H9 (cell line): Measurements from ENCODE around the gene ABCA4. TPM values are rescaled to one million over a fixed set of nuclear protein-coding genes. Genes with fewer than 3 reads are reported as not detected.

ENCODE experiments used
- DNase-seq: peaks from one replicate; pipeline ENCODE4 v3.0.0-alpha.2; 2017
- H2AFZ ChIP-seq: one replicate; pipeline ENCODE4 v1.6.1; 2013; ENCODE audit warnings: mild to moderate bottlenecking, low read length, control low read depth, moderate library complexity
- H2AK5ac ChIP-seq: 2 replicates; pipeline ENCODE4 v1.6.1; 2013; ENCODE audit warnings: low read length, control low read depth, mixed read lengths; ENCODE audit not compliant: insufficient read length
- H2BK120ac ChIP-seq: one replicate; pipeline ENCODE4 v1.6.1; 2013; ENCODE audit warnings: low read depth, mild to moderate bottlenecking, low read length, control low read depth, inconsistent platforms; ENCODE audit not compliant: poor library complexity, severe bottlenecking
- H2BK12ac ChIP-seq: 2 replicates; pipeline ENCODE4 v1.6.1; 2013; ENCODE audit warnings: low read length, control low read depth, mixed read lengths, low read depth; ENCODE audit not compliant: insufficient read length
- H2BK15ac ChIP-seq: 2 replicates; pipeline ENCODE4 v1.6.1; 2013; ENCODE audit warnings: low read depth, low read length, control low read depth
- H2BK20ac ChIP-seq: one replicate; pipeline ENCODE4 v1.6.1; 2013; ENCODE audit warnings: low read depth, mild to moderate bottlenecking, low read length, control low read depth, inconsistent platforms; ENCODE audit not compliant: poor library complexity, severe bottlenecking
- H2BK5ac ChIP-seq: 2 replicates; pipeline ENCODE4 v1.6.1; 2013; ENCODE audit warnings: low read length, control low read depth, mixed read lengths; ENCODE audit not compliant: insufficient read length
- H3K14ac ChIP-seq: 2 replicates; pipeline ENCODE4 v1.6.1; 2013; ENCODE audit warnings: low read length, control low read depth; ENCODE audit not compliant: insufficient read depth
- H3K18ac ChIP-seq: 2 replicates; pipeline ENCODE4 v1.6.1; 2013; ENCODE audit warnings: low read depth, mild to moderate bottlenecking, mixed read lengths, low read length, control low read depth; ENCODE audit not compliant: insufficient read length
- H3K23ac ChIP-seq: 2 replicates; pipeline ENCODE4 v1.6.1; 2013; ENCODE audit warnings: low read length, control low read depth, mixed read lengths, low read depth; ENCODE audit not compliant: insufficient read length
- H3K23me2 ChIP-seq: 2 replicates; pipeline ENCODE4 v1.6.1; 2013; ENCODE audit warnings: low read depth, mild to moderate bottlenecking, mixed read lengths, low read length, control low read depth; ENCODE audit not compliant: insufficient read length, poor library complexity, severe bottlenecking
- H3K27ac ChIP-seq: 2 replicates; pipeline ENCODE4 v1.5.1; 2013; ENCODE audit warnings: low read length, control low read depth, mixed read lengths, low read depth; ENCODE audit not compliant: insufficient read length
- H3K27me3 ChIP-seq: 2 replicates; pipeline ENCODE4 v1.6.1; 2013; ENCODE audit warnings: low read length, control low read depth, inconsistent platforms; ENCODE audit not compliant: insufficient read depth
- H3K4ac ChIP-seq: 2 replicates; pipeline ENCODE4 v1.6.1; 2013; ENCODE audit warnings: low read depth, mild to moderate bottlenecking, control low read depth, inconsistent platforms, low read length, moderate library complexity
- H3K4me1 ChIP-seq: 2 replicates; pipeline ENCODE4 v1.6.1; 2013; ENCODE audit warnings: low read length, control low read depth, inconsistent platforms; ENCODE audit not compliant: insufficient read depth
- H3K4me2 ChIP-seq: 2 replicates; pipeline ENCODE4 v1.6.1; 2013; ENCODE audit warnings: low read length, control low read depth, mixed read lengths; ENCODE audit not compliant: insufficient read length, insufficient read depth
- H3K56ac ChIP-seq: 2 replicates; pipeline ENCODE4 v1.6.1; 2013; ENCODE audit warnings: low read depth, mild to moderate bottlenecking, mixed read lengths, low read length, control low read depth; ENCODE audit not compliant: insufficient read length
- H3K79me1 ChIP-seq: 2 replicates; pipeline ENCODE4 v1.6.1; 2013; ENCODE audit warnings: low read depth, mild to moderate bottlenecking, moderate library complexity, low read length, control low read depth, inconsistent platforms; ENCODE audit not compliant: insufficient read depth, poor library complexity, severe bottlenecking
- H3K79me2 ChIP-seq: 2 replicates; pipeline ENCODE4 v1.6.1; 2013; ENCODE audit warnings: low read length, control low read depth, inconsistent platforms; ENCODE audit not compliant: insufficient read depth
- H3K9ac ChIP-seq: 2 replicates; pipeline ENCODE4 v1.6.1; 2013; ENCODE audit warnings: low read length, control low read depth, mixed read lengths; ENCODE audit not compliant: insufficient read length; ENCODE audit errors: extremely low read depth
- H3K9me3 ChIP-seq: one replicate; pipeline ENCODE4 v1.6.1; 2013; ENCODE audit warnings: low read depth, low read length, inconsistent platforms; ENCODE audit not compliant: control insufficient read depth
- H3T11ph ChIP-seq: one replicate; pipeline ENCODE4 v1.6.1; 2013; ENCODE audit warnings: mild to moderate bottlenecking, low read length, control low read depth, inconsistent platforms
- H4K20me1 ChIP-seq: one replicate; pipeline ENCODE4 v1.6.1; 2013; ENCODE audit not compliant: control insufficient read depth, insufficient read length, insufficient read depth
- H4K5ac ChIP-seq: 2 replicates; pipeline ENCODE4 v1.6.1; 2013; ENCODE audit warnings: low read depth, mild to moderate bottlenecking, mixed read lengths, low read length, control low read depth; ENCODE audit not compliant: insufficient read length
- H4K8ac ChIP-seq: replicated peaks from 2 replicates; pipeline ENCODE4 v1.6.1; 2013; ENCODE audit warnings: low read length, control low read depth, mixed read lengths, low read depth; ENCODE audit not compliant: insufficient read length
- H4K91ac ChIP-seq: 2 replicates; pipeline ENCODE4 v1.6.1; 2013; ENCODE audit warnings: low read depth, mild to moderate bottlenecking, moderate library complexity, mixed read lengths, low read length, control low read depth; ENCODE audit not compliant: insufficient read length
- H3K27ac Mint-ChIP-seq, 3 experiments: 2 replicates in 2 of 3; 3 replicates in 1 of 3; pipeline ENCODE4 v1.8.0; 2020 to 2021; ENCODE audit warnings: mixed read lengths in 3 of 3, mild to moderate bottlenecking in 1 of 3, moderate library complexity in 1 of 3
- H3K27me3 Mint-ChIP-seq: 2 replicates; pipeline ENCODE4 v1.8.0; 2021; ENCODE audit warnings: low read depth, mild to moderate bottlenecking, moderate library complexity, mixed read lengths
- H3K36me3 Mint-ChIP-seq, 3 experiments: 2 replicates in 2 of 3; 3 replicates in 1 of 3; pipeline ENCODE4 v1.8.0; 2020 to 2021; ENCODE audit warnings: low read depth in 3 of 3, mixed read lengths in 3 of 3; ENCODE audit not compliant: insufficient read depth in 1 of 3
- H3K4me1 Mint-ChIP-seq, 2 experiments: 2 replicates each; pipeline ENCODE4 v1.8.0; 2020; ENCODE audit warnings: mixed read lengths in 2 of 2
- H3K4me3 Mint-ChIP-seq, 2 experiments: 2 replicates in 1 of 2; 3 replicates in 1 of 2; pipeline ENCODE4 v1.8.0; 2020 to 2021; ENCODE audit warnings: mild to moderate bottlenecking in 2 of 2, mixed read lengths in 2 of 2, moderate library complexity in 1 of 2
- H3K9me3 Mint-ChIP-seq, 2 experiments: 2 replicates in 1 of 2; 3 replicates in 1 of 2; pipeline ENCODE4 v1.8.0; 2020; ENCODE audit warnings: mild to moderate bottlenecking in 2 of 2, mixed read lengths in 2 of 2, moderate library complexity in 1 of 2
- WGBS: extraction: QIAGEN DNeasy Blood & Tissue Kit; methylation state at CpG from one replicate; pipeline ENCODE4 v1.1.7; 2013; ENCODE audit warnings: missing lambda C conversion rate, low lambda C conversion rate, mixed read lengths; ENCODE audit not compliant: insufficient read length; ENCODE audit errors: extremely low coverage; 5-methylcytosine and 5-hydroxymethylcytosine counted together
- total RNA-seq: library from RNA; stranded (reverse); gene quantifications from 2 replicates; pipeline ENCODE4 v1.2.1, GENCODE V29; 2021
- TF ChIP-seq, protein P1 (sequence below): fragments of 200-600 bp; sonication (generic); conservative IDR thresholded peaks from 3 replicates; pipeline ENCODE4 v1.8.0; 2021; ENCODE audit warnings: antibody characterized with exemption, mild to moderate bottlenecking

The ABCA4 gene
- total RNA-seq, 1 experiment from 2014 or later: not detected

DNA sequence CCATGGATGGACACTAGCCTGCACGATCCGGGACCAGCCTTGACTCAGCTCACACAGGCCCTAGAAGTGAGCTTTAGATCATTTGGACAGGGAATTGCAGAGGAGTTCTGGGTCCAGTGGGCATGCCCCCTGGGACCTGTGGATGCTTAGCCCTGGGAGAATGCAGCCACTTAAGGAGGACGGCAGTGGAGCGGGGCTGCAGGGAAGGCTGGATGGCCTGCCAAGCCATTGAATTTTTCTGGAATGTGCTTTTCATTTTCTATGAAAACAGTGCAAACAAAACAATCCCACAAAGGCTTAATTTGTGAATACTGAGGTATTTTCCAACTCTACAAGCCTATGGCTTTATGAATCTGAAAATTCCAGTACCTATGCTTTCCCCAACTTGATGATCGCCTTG lies 131.3 kb downstream of the ABCA4 start:
- Mint-ChIP-seq H3K9me3 (no peaks in the 10 kb centered on the region), H3K4me3 (no peak overlapping the region), H3K4me1 (no peaks in the 10 kb centered on the region; a peak in 2 of 4 replicates), H3K27ac (no peak overlapping the region; a peak in 1 of 7 replicates), H3K36me3 (no peaks in the 10 kb centered on the region), H3K27me3 (0 out of 2 replicates have a peak, but pooled peaks cover 2% of the 10 kb centered on the region)
- Histone ChIP-seq H3K9me3 (no peaks in the 10 kb centered on the region), H3K4me2 (no peak overlapping the region), H2AK5ac (no peak overlapping the region), H3K23ac (no peak overlapping the region), H3K23me2 (no peaks in the 10 kb centered on the region), H4K5ac (no peak overlapping the region), H3K18ac (no peak overlapping the region), H2AFZ (no peak overlapping the region), H2BK15ac (no peak overlapping the region), H4K8ac (no peak overlapping the region), H3K4me1 (no peaks in the 10 kb centered on the region), H2BK12ac (no peak overlapping the region), H3T11ph (no peak overlapping the region), H3K27me3 (no peaks in the 10 kb centered on the region), H2BK120ac (no peak overlapping the region), H2BK20ac (no peak overlapping the region), H3K14ac (no peak overlapping the region; the same call in 1 of the 2 replicates), H3K79me2 (no peaks in the 10 kb centered on the region), H4K91ac (no peak overlapping the region), H3K27ac (no peak overlapping the region), H2BK5ac (no peak overlapping the region), H3K79me1 (no peaks in the 10 kb centered on the region), H3K56ac (no peak overlapping the region), H4K20me1 (no peaks in the 10 kb centered on the region), H3K4ac (no peak overlapping the region), H3K9ac (no peak overlapping the region)
- no peak for DNase-seq
- TF ChIP-seq, protein P1, sequence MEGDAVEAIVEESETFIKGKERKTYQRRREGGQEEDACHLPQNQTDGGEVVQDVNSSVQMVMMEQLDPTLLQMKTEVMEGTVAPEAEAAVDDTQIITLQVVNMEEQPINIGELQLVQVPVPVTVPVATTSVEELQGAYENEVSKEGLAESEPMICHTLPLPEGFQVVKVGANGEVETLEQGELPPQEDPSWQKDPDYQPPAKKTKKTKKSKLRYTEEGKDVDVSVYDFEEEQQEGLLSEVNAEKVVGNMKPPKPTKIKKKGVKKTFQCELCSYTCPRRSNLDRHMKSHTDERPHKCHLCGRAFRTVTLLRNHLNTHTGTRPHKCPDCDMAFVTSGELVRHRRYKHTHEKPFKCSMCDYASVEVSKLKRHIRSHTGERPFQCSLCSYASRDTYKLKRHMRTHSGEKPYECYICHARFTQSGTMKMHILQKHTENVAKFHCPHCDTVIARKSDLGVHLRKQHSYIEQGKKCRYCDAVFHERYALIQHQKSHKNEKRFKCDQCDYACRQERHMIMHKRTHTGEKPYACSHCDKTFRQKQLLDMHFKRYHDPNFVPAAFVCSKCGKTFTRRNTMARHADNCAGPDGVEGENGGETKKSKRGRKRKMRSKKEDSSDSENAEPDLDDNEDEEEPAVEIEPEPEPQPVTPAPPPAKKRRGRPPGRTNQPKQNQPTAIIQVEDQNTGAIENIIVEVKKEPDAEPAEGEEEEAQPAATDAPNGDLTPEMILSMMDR: no peak
- WGBS: no CpG with 5 or more reads among the region's 5 CpGs
